Ureter (tissue), 1 donor: Measurements from ENCODE around the gene CACNG5. TPM values are rescaled to one million over a fixed set of nuclear protein-coding genes. Genes with fewer than 3 reads are reported as not detected.

Experiments used
- total RNA-seq: library from RNA; stranded (reverse); gene quantifications from one replicate; pipeline ENCODE4 v1.2.4, GENCODE V29; 2023
- donor health status: DM: yes; HTN: yes; CAD: no.

The CACNG5 gene
- total RNA-seq, 1 donor from 2014 or later = not detected

Other genes starting within 250 kb of the CACNG5 start
- 0.57 TPM for gene CACNG4, start 129.6 kb downstream of the CACNG5 start, total RNA-seq
- not detected for gene CACNG1, start 209.4 kb downstream of the CACNG5 start, total RNA-seq